SK-N-SH treated with all-trans-retinoic acid at 6 μM for 48 hours (cell line): ENCODE data around the gene NPPA.

Source experiments
- ATAC-seq: fragments of 200-7000 bp; cut with Tn5 transposase; 3 replicates; pipeline ENCODE4 v1.9.1; 2020; ENCODE audit warnings: mild to moderate bottlenecking, moderate library complexity
- ARNTL ChIP-seq: fragments of 450-650 bp; formaldehyde crosslinking; IDR thresholded peaks from 2 replicates; pipeline ENCODE4 v1.5.0; 2020; ENCODE audit warnings: low read depth, mild to moderate bottlenecking, moderate library complexity, borderline replicate concordance
- BACH2 ChIP-seq: fragments of 250-450 bp; sonication (Bioruptor Pico); IDR thresholded peaks from 2 replicates; pipeline ENCODE4 v1.9.0; 2021; ENCODE audit warnings: mild to moderate bottlenecking, borderline replicate concordance
- CSDC2 ChIP-seq: fragments of 250-450 bp; sonication (Bioruptor Pico); IDR thresholded peaks from 2 replicates; pipeline ENCODE4 v1.5.0; 2020; ENCODE audit warnings: mild to moderate bottlenecking, moderate library complexity
- CSRNP3 ChIP-seq: fragments of 250-450 bp; sonication (Bioruptor Pico); IDR thresholded peaks from 2 replicates; pipeline ENCODE4 v1.5.1; 2021; ENCODE audit warnings: mild to moderate bottlenecking, moderate library complexity
- ESRRG ChIP-seq: fragments of 250-450 bp; sonication (Bioruptor Pico); IDR thresholded peaks from 2 replicates; pipeline ENCODE4 v1.6.1; 2021; ENCODE audit warnings: mild to moderate bottlenecking
- ISL1 ChIP-seq: fragments of 250-450 bp; sonication (Bioruptor Pico); IDR thresholded peaks from 2 replicates; pipeline ENCODE4 v2.1.2; 2022; ENCODE audit warnings: mild to moderate bottlenecking, moderate library complexity
- OSR1 ChIP-seq: fragments of 250-450 bp; sonication (Bioruptor Pico); IDR thresholded peaks from 2 replicates; pipeline ENCODE4 v1.8.0; 2022; ENCODE audit warnings: moderate library complexity, mild to moderate bottlenecking, inconsistent platforms
- POU6F1 ChIP-seq: fragments of 250-450 bp; sonication (Bioruptor Pico); IDR thresholded peaks from 2 replicates; pipeline ENCODE4 v1.8.0; 2021; ENCODE audit warnings: low read depth, mild to moderate bottlenecking, moderate library complexity, borderline replicate concordance
- PPARA ChIP-seq: fragments of 250-450 bp; sonication (Bioruptor Pico); IDR thresholded peaks from 2 replicates; pipeline ENCODE4 v1.5.0; 2020; ENCODE audit warnings: mild to moderate bottlenecking, borderline replicate concordance
- RARB ChIP-seq: fragments of 250-450 bp; sonication (Bioruptor Pico); IDR thresholded peaks from 2 replicates; pipeline ENCODE4 v1.8.0; 2021; ENCODE audit warnings: mild to moderate bottlenecking, moderate library complexity
- SNAI2 ChIP-seq: fragments of 250-450 bp; sonication (Bioruptor Pico); IDR thresholded peaks from 2 replicates; pipeline ENCODE4 v1.5.0; 2020; ENCODE audit warnings: mild to moderate bottlenecking, moderate library complexity
- TCF4 ChIP-seq: fragments of 250-450 bp; sonication (Bioruptor Pico); IDR thresholded peaks from 2 replicates; pipeline ENCODE4 v1.8.0; 2021; ENCODE audit warnings: mild to moderate bottlenecking, moderate library complexity, borderline replicate concordance
- TOX ChIP-seq: fragments of 250-450 bp; sonication (Bioruptor Pico); IDR thresholded peaks from 2 replicates; pipeline ENCODE4 v1.8.0; 2021; ENCODE audit warnings: mild to moderate bottlenecking, moderate library complexity, borderline replicate concordance
- ZC3H10 ChIP-seq: fragments of 250-450 bp; sonication (Bioruptor Pico); IDR thresholded peaks from 2 replicates; pipeline ENCODE4 v1.5.1; 2021; ENCODE audit warnings: mild to moderate bottlenecking, moderate library complexity
- ZFP3 ChIP-seq: fragments of 250-450 bp; sonication (Bioruptor Pico); IDR thresholded peaks from 2 replicates; pipeline ENCODE4 v1.5.0; 2020; ENCODE audit warnings: mild to moderate bottlenecking, moderate library complexity
- ZFP30 ChIP-seq: fragments of 450-650 bp; formaldehyde crosslinking; IDR thresholded peaks from 2 replicates; pipeline ENCODE4 v1.5.0; 2022; ENCODE audit warnings: mild to moderate bottlenecking, moderate library complexity
- ZNF565 ChIP-seq: fragments of 450-650 bp; formaldehyde crosslinking; conservative IDR thresholded peaks from 2 replicates; pipeline ENCODE4 v1.5.0; 2020; ENCODE audit warnings: low read depth, mild to moderate bottlenecking, moderate library complexity
- ZNF70 ChIP-seq: fragments of 450-650 bp; formaldehyde crosslinking; IDR thresholded peaks from 2 replicates; pipeline ENCODE4 v1.5.0; 2020; ENCODE audit warnings: mild to moderate bottlenecking, moderate library complexity
- ZNF8 ChIP-seq: fragments of 450-650 bp; formaldehyde crosslinking; IDR thresholded peaks from 2 replicates; pipeline ENCODE4 v1.5.0; 2020; ENCODE audit warnings: mild to moderate bottlenecking, moderate library complexity
- TF ChIP-seq, protein P1 (sequence below): fragments of 250-450 bp; sonication (Bioruptor Pico); IDR thresholded peaks from 2 replicates; pipeline ENCODE4 v1.5.0; 2020; ENCODE audit warnings: mild to moderate bottlenecking, moderate library complexity
- TF ChIP-seq, protein P2 (sequence below): fragments of 250-450 bp; sonication (Bioruptor Pico); IDR thresholded peaks from 2 replicates; pipeline ENCODE4 v1.8.0; 2020; ENCODE audit warnings: mild to moderate bottlenecking, moderate library complexity, borderline replicate concordance

Gene NPPA

GRCh38 chr1:11835441-11836225 is 11.9 kb downstream of the NPPA start (continued):
- TF ChIP-seq, protein P1, sequence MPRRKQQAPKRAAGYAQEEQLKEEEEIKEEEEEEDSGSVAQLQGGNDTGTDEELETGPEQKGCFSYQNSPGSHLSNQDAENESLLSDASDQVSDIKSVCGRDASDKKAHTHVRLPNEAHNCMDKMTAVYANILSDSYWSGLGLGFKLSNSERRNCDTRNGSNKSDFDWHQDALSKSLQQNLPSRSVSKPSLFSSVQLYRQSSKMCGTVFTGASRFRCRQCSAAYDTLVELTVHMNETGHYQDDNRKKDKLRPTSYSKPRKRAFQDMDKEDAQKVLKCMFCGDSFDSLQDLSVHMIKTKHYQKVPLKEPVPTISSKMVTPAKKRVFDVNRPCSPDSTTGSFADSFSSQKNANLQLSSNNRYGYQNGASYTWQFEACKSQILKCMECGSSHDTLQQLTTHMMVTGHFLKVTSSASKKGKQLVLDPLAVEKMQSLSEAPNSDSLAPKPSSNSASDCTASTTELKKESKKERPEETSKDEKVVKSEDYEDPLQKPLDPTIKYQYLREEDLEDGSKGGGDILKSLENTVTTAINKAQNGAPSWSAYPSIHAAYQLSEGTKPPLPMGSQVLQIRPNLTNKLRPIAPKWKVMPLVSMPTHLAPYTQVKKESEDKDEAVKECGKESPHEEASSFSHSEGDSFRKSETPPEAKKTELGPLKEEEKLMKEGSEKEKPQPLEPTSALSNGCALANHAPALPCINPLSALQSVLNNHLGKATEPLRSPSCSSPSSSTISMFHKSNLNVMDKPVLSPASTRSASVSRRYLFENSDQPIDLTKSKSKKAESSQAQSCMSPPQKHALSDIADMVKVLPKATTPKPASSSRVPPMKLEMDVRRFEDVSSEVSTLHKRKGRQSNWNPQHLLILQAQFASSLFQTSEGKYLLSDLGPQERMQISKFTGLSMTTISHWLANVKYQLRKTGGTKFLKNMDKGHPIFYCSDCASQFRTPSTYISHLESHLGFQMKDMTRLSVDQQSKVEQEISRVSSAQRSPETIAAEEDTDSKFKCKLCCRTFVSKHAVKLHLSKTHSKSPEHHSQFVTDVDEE (CRISPR knock-in tag): no peak
- no peak for TF ChIP-seq TCF4
- TF ChIP-seq, all 23 proteins: peak for 0

DNA sequence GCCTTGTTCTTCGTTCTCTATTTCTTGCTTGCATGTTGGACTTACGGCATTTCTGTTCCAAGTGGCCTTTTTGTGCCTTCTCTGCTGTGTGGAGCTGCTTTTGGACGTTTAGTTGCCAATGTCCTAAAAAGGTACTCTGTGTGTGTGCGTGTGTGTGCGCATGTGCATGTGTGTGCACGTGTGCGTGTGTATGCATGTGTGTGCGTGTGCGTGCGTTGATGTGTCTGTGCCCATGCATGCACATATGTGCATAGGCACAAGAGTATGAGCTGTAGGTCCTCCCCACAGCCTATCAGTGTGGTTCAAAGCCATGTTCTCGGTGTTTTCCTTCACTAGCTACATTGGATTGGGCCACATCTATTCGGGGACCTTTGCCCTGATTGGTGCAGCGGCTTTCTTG is 13.7 kb downstream of the NPPA start:
- no peak for ATAC-seq
- TF ChIP-seq ZNF70 (no peak), ISL1 (CRISPR knock-in tag) (no peak), OSR1 (CRISPR knock-in tag) (no peak)
- TF ChIP-seq, all 23 proteins: peak for 0

DNA sequence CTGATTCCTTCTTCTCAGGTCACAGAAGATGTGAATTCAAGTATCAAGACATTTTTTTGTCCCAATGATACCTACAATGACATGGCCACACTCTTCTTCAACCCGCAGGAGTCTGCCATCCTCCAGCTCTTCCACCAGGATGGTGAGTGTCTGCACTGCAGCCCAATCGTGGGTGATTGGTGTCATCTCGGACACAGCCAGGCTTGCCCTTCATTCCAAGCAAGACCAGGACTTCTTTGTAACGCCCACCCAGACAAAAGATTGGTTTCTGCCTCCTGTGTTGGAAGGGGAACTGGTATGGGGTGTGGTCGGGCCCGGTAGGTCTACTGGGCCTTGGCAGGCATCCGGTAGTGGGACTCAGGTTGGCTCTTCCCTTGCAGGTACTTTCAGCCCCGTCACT is 14.1 kb downstream of the NPPA start:
- no peak for ATAC-seq
- no peak for TF ChIP-seq RARB (CRISPR knock-in tag)
- TF ChIP-seq, protein P1 (CRISPR knock-in tag): no peak
- TF ChIP-seq ESRRG (CRISPR knock-in tag): no peak
- no peak for TF ChIP-seq ZNF70
- no peak for TF ChIP-seq BACH2 (CRISPR knock-in tag)
- TF ChIP-seq TOX (CRISPR knock-in tag): no peak
- TF ChIP-seq CSDC2 (CRISPR knock-in tag): no peak
- no peak for TF ChIP-seq CSRNP3 (CRISPR knock-in tag)

GRCh38 chr1:11831945-11832725 is 15.4 kb downstream of the NPPA start:
- no peak for TF ChIP-seq CSDC2 (CRISPR knock-in tag)
- no peak for TF ChIP-seq ISL1 (CRISPR knock-in tag)
- TF ChIP-seq ZFP3 (CRISPR knock-in tag): no peak
- no peak for TF ChIP-seq ZNF565 (CRISPR knock-in tag)
- no peak for TF ChIP-seq TCF4
- TF ChIP-seq POU6F1 (CRISPR knock-in tag): no peak
- TF ChIP-seq PPARA (CRISPR knock-in tag): no peak
- TF ChIP-seq ARNTL (CRISPR knock-in tag): no peak
- no peak for TF ChIP-seq TOX (CRISPR knock-in tag)
- no peak for TF ChIP-seq RARB (CRISPR knock-in tag)
- TF ChIP-seq, protein P2, sequence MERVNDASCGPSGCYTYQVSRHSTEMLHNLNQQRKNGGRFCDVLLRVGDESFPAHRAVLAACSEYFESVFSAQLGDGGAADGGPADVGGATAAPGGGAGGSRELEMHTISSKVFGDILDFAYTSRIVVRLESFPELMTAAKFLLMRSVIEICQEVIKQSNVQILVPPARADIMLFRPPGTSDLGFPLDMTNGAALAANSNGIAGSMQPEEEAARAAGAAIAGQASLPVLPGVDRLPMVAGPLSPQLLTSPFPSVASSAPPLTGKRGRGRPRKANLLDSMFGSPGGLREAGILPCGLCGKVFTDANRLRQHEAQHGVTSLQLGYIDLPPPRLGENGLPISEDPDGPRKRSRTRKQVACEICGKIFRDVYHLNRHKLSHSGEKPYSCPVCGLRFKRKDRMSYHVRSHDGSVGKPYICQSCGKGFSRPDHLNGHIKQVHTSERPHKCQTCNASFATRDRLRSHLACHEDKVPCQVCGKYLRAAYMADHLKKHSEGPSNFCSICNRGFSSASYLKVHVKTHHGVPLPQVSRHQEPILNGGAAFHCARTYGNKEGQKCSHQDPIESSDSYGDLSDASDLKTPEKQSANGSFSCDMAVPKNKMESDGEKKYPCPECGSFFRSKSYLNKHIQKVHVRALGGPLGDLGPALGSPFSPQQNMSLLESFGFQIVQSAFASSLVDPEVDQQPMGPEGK (CRISPR knock-in tag): no peak
- TF ChIP-seq, protein P1 (CRISPR knock-in tag): no peak
- TF ChIP-seq ZC3H10 (CRISPR knock-in tag): no peak
- no peak for TF ChIP-seq ZNF8
- TF ChIP-seq ZFP30 (CRISPR knock-in tag): no peak
- TF ChIP-seq SNAI2 (CRISPR knock-in tag): no peak
- TF ChIP-seq, all 23 proteins: peak for 0
- ATAC-seq: no peak
